ENCODE results near the gene FARS2. TPM values are rescaled to one million over a fixed set of nuclear protein-coding genes. Genes with fewer than 3 reads are reported as not detected.

Gene FARS2
- total RNA-seq, 3 donors from 2014 or later, result 12.0 to 29.6 (median 24.3) TPM

DNA sequence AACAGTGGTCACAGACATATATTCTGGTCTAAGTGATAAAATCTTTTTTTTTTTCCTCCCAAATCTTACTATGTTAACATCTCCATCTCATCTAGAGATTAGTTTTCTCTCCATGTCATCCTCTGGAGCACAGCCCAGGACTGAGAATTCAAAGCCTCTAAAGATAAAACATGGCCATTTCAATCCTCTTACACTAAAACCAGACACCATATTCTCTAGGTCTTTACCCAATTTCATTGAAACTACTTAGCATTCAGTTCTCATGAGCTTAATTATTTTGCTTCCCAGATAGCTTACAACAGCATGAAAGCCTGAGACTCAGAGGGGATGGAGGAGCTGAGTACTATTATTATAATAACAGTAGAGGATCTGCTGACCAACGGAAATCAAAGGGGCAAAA, 92.7 kb downstream of the FARS2 start:
- Histone ChIP-seq H3K27me3 (no peaks in the 10 kb centered on the region), H3K9me3 (no peaks in the 10 kb centered on the region), H3K27ac (no peak overlapping the region), H3K4me1 (no peaks in the 10 kb centered on the region), H3K4me3 (no peak overlapping the region), H3K36me3 (no peaks in the 10 kb centered on the region)
- no peak for DNase-seq (ENCODE audit: low spot score in 2 of 2)
- TF ChIP-seq POLR2AphosphoS5 (IDR thresholded peaks at IDR 0.05), result no peak
- TF ChIP-seq POLR2A (IDR thresholded peaks at IDR 0.05), result no peak
- TF ChIP-seq, protein P1, sequence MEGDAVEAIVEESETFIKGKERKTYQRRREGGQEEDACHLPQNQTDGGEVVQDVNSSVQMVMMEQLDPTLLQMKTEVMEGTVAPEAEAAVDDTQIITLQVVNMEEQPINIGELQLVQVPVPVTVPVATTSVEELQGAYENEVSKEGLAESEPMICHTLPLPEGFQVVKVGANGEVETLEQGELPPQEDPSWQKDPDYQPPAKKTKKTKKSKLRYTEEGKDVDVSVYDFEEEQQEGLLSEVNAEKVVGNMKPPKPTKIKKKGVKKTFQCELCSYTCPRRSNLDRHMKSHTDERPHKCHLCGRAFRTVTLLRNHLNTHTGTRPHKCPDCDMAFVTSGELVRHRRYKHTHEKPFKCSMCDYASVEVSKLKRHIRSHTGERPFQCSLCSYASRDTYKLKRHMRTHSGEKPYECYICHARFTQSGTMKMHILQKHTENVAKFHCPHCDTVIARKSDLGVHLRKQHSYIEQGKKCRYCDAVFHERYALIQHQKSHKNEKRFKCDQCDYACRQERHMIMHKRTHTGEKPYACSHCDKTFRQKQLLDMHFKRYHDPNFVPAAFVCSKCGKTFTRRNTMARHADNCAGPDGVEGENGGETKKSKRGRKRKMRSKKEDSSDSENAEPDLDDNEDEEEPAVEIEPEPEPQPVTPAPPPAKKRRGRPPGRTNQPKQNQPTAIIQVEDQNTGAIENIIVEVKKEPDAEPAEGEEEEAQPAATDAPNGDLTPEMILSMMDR (IDR thresholded peaks at IDR 0.05), result no peak
- intact Hi-C loops (cut with DNase I; ENCODE audit: low total_unique reads), result no loop called here

DNA sequence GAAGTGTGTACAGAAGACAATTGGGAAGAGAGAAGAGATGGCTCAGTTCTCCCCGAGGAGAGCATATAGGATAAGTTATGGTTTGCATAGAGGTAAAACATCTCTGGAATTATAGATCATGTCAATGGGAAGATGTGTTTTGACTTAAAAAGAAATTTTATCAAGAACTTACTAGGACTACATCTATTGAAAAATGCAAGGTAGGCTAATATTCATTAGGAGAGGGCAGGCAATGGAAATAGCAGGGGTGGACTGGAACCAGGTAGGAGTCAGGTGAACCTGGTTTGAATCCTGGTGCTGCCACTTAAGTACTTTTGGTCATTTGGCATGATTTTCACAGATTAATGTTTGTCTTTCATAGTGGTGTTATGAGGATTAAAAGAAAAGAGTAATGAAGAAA, 96.2 kb downstream of the FARS2 start:
- H3K4me3 ChIP-seq, result no peak overlapping the region
- TF ChIP-seq, protein P1 (IDR thresholded peaks at IDR 0.05), result no peak
- TF ChIP-seq POLR2A (IDR thresholded peaks at IDR 0.05) (no peak), POLR2AphosphoS5 (IDR thresholded peaks at IDR 0.05) (no peak)
- intact Hi-C loops (cut with DNase I; ENCODE audit: low total_unique reads), result no loop called here

DNA sequence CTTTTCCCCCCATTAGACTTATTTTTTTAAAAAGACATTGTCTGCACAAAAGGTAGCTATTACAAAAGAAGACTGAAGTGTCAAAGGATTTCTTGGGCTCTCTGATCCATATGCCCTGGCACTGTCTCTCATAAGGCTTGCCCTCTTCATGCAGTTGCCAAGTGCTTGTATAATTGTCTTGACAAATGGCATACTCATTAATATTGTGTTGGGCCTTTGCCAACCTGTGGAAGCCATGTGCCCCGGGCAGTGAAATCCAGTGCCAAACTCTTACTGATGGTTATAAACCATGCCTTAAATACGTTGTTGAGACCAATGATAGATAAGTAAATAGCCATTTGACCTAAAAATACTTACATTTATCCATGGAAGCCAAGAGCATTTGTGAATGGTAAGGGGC, 98.1 kb downstream of the FARS2 start:
- H3K27ac ChIP-seq, result no peak overlapping the region
- no peaks in the 10 kb centered on the region for H3K36me3 ChIP-seq
- H3K4me1 ChIP-seq, result no peaks in the 10 kb centered on the region
- no peaks in the 10 kb centered on the region for H3K9me3 ChIP-seq
- no peak overlapping the region for H3K4me3 ChIP-seq
- TF ChIP-seq POLR2AphosphoS5 (IDR thresholded peaks at IDR 0.05), result no peak
- TF ChIP-seq, protein P1 (IDR thresholded peaks at IDR 0.05), result no peak
- TF ChIP-seq POLR2A (IDR thresholded peaks at IDR 0.05), result no peak
- no peaks in the 10 kb centered on the region for H3K27me3 ChIP-seq
- DNase-seq (ENCODE audit: low spot score in 2 of 2), result peak in 1 of 2 donors; percentile 26
- intact Hi-C loops (cut with DNase I; ENCODE audit: low total_unique reads), result no loop called here

More for the DNA sequence above, 96.2 kb downstream of the FARS2 start:
- DNase-seq (ENCODE audit: low spot score in 2 of 2), result no peak
- no peaks in the 10 kb centered on the region for H3K4me1 ChIP-seq
- no peaks in the 10 kb centered on the region for H3K9me3 ChIP-seq
- no peak overlapping the region for H3K27ac ChIP-seq
- H3K27me3 ChIP-seq, result no peaks in the 10 kb centered on the region
- no peaks in the 10 kb centered on the region for H3K36me3 ChIP-seq

DNA sequence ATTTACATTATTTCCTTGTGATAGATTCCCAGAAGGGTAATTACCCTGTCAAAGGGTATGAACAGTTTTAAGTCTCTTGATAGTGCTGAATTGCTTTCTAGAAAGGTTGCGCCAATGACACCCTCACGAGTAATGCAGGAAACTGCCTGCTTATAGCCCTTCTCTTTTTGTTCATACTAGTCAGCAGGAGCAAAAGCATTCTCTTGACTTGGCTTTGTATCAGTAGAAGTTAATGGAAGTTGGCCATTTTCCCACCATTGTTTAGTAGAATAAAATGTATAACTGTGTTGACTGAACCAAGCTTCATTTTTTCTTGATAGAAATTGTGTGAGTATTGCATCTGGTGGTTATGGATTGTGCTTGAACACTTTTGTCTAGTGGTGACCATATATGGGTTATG, 100.1 kb downstream of the FARS2 start:
- no peak for DNase-seq (ENCODE audit: low spot score in 2 of 2)
- TF ChIP-seq, protein P1 (IDR thresholded peaks at IDR 0.05), result no peak
- TF ChIP-seq POLR2A (IDR thresholded peaks at IDR 0.05) (no peak), POLR2AphosphoS5 (IDR thresholded peaks at IDR 0.05) (no peak)
- H3K27ac ChIP-seq, result no peak overlapping the region
- no peaks in the 10 kb centered on the region for H3K9me3 ChIP-seq
- H3K27me3 ChIP-seq, result no peaks in the 10 kb centered on the region
- intact Hi-C loops (cut with DNase I; ENCODE audit: low total_unique reads), result no loop called here
- no peaks in the 10 kb centered on the region for H3K36me3 ChIP-seq
- H3K4me3 ChIP-seq, result no peak overlapping the region
- no peaks in the 10 kb centered on the region for H3K4me1 ChIP-seq

DNA sequence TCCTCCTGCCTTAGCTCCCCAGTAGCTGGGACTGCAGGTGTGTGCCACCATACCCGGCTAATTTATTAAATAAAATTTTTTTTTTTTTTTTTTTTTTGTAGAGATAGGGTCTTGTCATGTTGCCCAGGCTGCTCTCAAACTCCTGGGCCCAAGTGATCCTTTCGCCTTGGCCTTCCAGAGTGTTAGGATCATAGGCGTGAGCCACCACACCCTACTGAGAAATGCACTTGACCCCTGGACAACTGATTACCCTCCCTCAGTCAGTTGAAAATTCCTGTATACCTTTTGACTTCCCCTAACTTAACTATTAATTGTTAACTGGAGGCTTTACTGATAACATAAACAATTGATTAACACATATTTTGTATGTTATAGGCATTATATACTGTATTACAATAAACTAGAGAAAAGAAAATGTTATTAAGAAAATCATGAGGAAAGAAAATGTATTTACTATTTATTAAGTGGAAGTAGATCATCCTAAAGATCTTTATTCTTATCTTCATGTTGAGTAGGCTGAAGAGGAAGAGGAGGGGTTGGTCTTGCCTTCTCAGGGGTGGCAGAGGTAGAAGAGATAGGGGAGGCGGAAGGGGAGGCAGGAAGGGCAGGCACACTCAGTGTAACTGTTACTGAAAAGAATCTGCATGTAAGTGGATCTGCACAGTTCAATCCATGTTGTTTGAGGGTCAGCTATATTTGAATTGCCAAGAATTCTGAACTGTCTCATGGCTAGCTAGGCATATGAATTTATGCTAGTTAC, 104.3 kb downstream of the FARS2 start:
- Histone ChIP-seq H3K4me3 (no peak overlapping the region), H3K27ac (no peak overlapping the region), H3K27me3 (no peaks in the 10 kb centered on the region), H3K9me3 (no peaks in the 10 kb centered on the region), H3K4me1 (no peaks in the 10 kb centered on the region), H3K36me3 (no peaks in the 10 kb centered on the region)
- intact Hi-C loops (cut with DNase I; ENCODE audit: low total_unique reads), result no loop called here
- DNase-seq (ENCODE audit: low spot score in 2 of 2), result no peak
- TF ChIP-seq POLR2AphosphoS5 (IDR thresholded peaks at IDR 0.05) (no peak), POLR2A (IDR thresholded peaks at IDR 0.05) (no peak)
- TF ChIP-seq, protein P1 (IDR thresholded peaks at IDR 0.05), result no peak
